K562 (cell line): Measurements from ENCODE around the gene SLC12A9. TPM values are rescaled to one million over a fixed set of nuclear protein-coding genes. Genes with fewer than 3 reads are reported as not detected.

ENCODE experiments used
- CBFA2T2 ChIP-seq: fragments of 450-650 bp; conservative IDR thresholded peaks from 2 replicates; pipeline ENCODE4 v1.6.1; 2017; ENCODE audit warnings: mild to moderate bottlenecking
- HNRNPK ChIP-seq: fragments of 200-400 bp; formaldehyde crosslinking; IDR thresholded peaks from one replicate; pipeline ENCODE4 v1.6.1; 2018; ENCODE audit warnings: mild to moderate bottlenecking, low read depth, low read length; ENCODE audit not compliant: poor library complexity, severe bottlenecking
- NCOR1 ChIP-seq: fragments of 450-650 bp; IDR thresholded peaks from 2 replicates; pipeline ENCODE4 v1.6.1; 2016; ENCODE audit warnings: mild to moderate bottlenecking, moderate library complexity
- NFIC ChIP-seq: fragments of 450-650 bp; IDR thresholded peaks from 2 replicates; pipeline ENCODE4 v1.6.1; 2017; ENCODE audit warnings: mild to moderate bottlenecking, inconsistent platforms
- RBM22 ChIP-seq: fragments of 200-400 bp; formaldehyde crosslinking; IDR thresholded peaks from 2 replicates; pipeline ENCODE4 v1.6.1; 2018; ENCODE audit warnings: low read length, low read depth; ENCODE audit not compliant: poor library complexity, severe bottlenecking
- SIN3B ChIP-seq: fragments of 450-650 bp; IDR thresholded peaks from 2 replicates; pipeline ENCODE4 v1.6.1; 2017; ENCODE audit warnings: low read depth, mild to moderate bottlenecking, moderate library complexity
- U2AF1 ChIP-seq: fragments of 200-400 bp; formaldehyde crosslinking; optimal IDR thresholded peaks from 2 replicates; pipeline ENCODE3; 2017; ENCODE audit warnings: mild to moderate bottlenecking, low read depth, low read length, moderate library complexity
- WHSC1 ChIP-seq: IDR thresholded peaks from one replicate; pipeline ENCODE4 v1.6.1; 2012; ENCODE audit warnings: low read length, control low read depth, inconsistent platforms
- ZC3H4 ChIP-seq: sonication (generic); formaldehyde crosslinking; IDR thresholded peaks from 2 replicates; pipeline ENCODE4 v1.9.0; 2021; ENCODE audit warnings: missing genetic modification reagents, borderline replicate concordance
- ZFPM2 ChIP-seq: fragments of 250-450 bp; sonication (Bioruptor Pico); IDR thresholded peaks from 2 replicates; pipeline ENCODE4 v1.5.1; 2022; ENCODE audit warnings: mild to moderate bottlenecking
- ZNF318 ChIP-seq, 2 experiments: fragments of 450-650 bp; IDR thresholded peaks; 2 replicates each; pipeline ENCODE4 v1.6.1; 2016; ENCODE audit warnings: mild to moderate bottlenecking in 2 of 2, borderline replicate concordance in 1 of 2, low read depth in 1 of 2, moderate library complexity in 1 of 2
- ZNF639 ChIP-seq, 2 experiments: fragments of 200-800 bp in 1 of 2; sonication (Bioruptor generic) in 1 of 2; sonication (generic) in 1 of 2; formaldehyde crosslinking in 1 of 2; IDR thresholded peaks in 1 of 2; conservative IDR thresholded peaks in 1 of 2; 2 replicates each; pipeline versions ENCODE4 v1.5.0 to v1.6.1; 2016 to 2020; ENCODE audit warnings: missing compliant biosample characterization in 1 of 2, missing genetic modification characterization in 1 of 2, missing genetic modification reagents in 1 of 2
- ZNF764 ChIP-seq: fragments of 250-450 bp; sonication (Bioruptor Pico); IDR thresholded peaks from 2 replicates; pipeline ENCODE4 v1.4.0; 2020; ENCODE audit warnings: low read depth, mild to moderate bottlenecking, moderate library complexity
- ZNF77 ChIP-seq: fragments of 250-450 bp; sonication (Bioruptor Pico); IDR thresholded peaks from 2 replicates; pipeline ENCODE4 v1.5.0; 2020
- polyA plus RNA-seq, 8 experiments: library from polyadenylated mRNA; depleted of rRNA in 4 of 8; stranded (reverse) in 5 of 8; unstranded in 3 of 8; fragments of >200 nt; fragmentation: Nextera tagmentation in 2 of 8; fragmentation: Illumina TruSeq in 1 of 8; extraction: Ambion mirVana in 2 of 8; extraction: Trizol in 1 of 8; gene quantifications; 2 replicates each; pipeline versions ENCODE4 v1.2.1 to v1.2.3, GENCODE V29; 2011 to 2014; ENCODE audit warnings: inconsistent platforms in 1 of 8, missing spikeins in 1 of 8
- total RNA-seq, 7 experiments: library from RNA; depleted of rRNA in 6 of 7; stranded (reverse); fragments of >200 nt in 6 of 7; fragmentation: Illumina TruSeq in 2 of 7; extraction: Trizol in 2 of 7; gene quantifications; 2 replicates each; pipeline versions ENCODE4 v1.2.1 to v1.2.3, GENCODE V29; 2011 to 2021; ENCODE audit warnings: low replicate concordance in 1 of 7

SLC12A9 gene
- total and polyA plus RNA-seq, 9 of the 15 experiments (the other 6 are each of a cell fraction or from before 2014, with no cell fraction given) = 0.06 to 20.2 (median 10.7) TPM

GRCh38 chr7:100852048-100852872 is at the start of gene SLC12A9 (continued):
- TF ChIP-seq ZNF318 (IDR thresholded peaks at IDR 0.05; ENCODE audit: borderline replicate concordance in 1 of 2, low read depth in 1 of 2) (no peak), ZNF764 (CRISPR knock-in tag) (no peak), SIN3B (peak; percentile 24; the same call in 1 of the 2 replicates), RBM22 (no peak), ZC3H4 (no peak), WHSC1 (no peak), U2AF1 (peak; percentile 74), HNRNPK (no peak), NFIC (0 out of 2 replicates have a peak, but pooled peaks have one; percentile 5), ZNF639 (CRISPR knock-in tag; conservative IDR thresholded peaks at IDR 0.05 in 1 of 2, IDR thresholded peaks at IDR 0.05 in 1 of 2) (peak in 1 of 2 experiments; percentile 55; a peak in 1 of 4 replicates), NCOR1 (no peak), CBFA2T2 (0 out of 2 replicates have a peak, but pooled peaks have one; percentile 13), ZNF77 (CRISPR knock-in tag) (no peak), ZFPM2 (CRISPR knock-in tag) (no peak)
